Measurements from ENCODE around the gene C20orf96.
"Not testable (repeated sequence)": the region's sequence is repeated elsewhere in the genome, so short reads cannot be mapped to it uniquely, and the experiment has no call there.

Gene C20orf96

GRCh38 chr20:278607-279571 lies 11.7 kb downstream of the C20orf96 start:
- no peak for DNase-seq

DNA sequence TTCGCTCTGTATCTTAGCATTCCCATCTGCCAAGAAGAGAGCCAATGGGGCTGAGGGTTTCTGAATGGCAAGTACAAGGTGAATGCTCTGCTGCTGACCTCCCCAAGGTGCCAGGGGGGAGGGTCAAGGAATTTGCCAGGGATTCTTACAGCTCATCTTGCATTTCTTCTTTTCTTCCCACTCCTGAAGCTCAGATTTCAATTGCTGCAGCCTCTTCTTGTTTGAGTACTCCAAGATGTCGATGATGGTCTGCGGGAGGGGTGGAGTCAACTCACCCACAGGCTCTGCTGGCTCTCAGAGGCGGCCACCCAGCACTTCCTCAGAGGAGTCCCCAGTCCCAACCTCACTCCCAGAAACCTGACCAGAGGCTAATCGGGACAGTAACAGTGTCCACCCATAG lies 12.4 kb downstream of the C20orf96 start:
- no peak for DNase-seq

GRCh38 chr20:277496-277781 lies 13.1 kb downstream of the C20orf96 start:
- no peak for DNase-seq

- DNase-seq: no peak
These were observed 13.7 kb downstream of the C20orf96 start for GRCh38 chr20:276620-277495.

DNA sequence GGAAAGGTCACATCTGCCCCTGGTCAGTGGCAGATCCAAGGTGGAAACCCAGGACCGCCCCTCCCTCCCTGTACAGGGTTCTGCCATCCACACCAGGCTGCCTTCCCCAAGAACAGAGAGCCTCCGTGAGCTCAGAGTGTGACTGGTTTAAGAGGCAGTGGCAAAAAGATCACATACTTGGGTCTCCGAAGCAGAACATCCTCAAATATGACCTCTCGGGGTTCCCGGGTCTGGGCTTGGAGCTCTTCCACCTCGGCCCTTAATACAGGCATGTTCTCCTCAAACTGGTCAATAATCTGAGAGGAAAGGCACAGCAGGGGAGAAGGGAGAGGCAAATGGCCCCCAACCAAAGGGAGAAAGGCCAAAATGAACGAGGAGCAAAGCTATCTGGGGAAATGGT lies 14.8 kb downstream of the C20orf96 start:
- no peak for DNase-seq

- DNase-seq: no peak
These were observed 16.7 kb downstream of the C20orf96 start for GRCh38 chr20:273884-274283.

DNA sequence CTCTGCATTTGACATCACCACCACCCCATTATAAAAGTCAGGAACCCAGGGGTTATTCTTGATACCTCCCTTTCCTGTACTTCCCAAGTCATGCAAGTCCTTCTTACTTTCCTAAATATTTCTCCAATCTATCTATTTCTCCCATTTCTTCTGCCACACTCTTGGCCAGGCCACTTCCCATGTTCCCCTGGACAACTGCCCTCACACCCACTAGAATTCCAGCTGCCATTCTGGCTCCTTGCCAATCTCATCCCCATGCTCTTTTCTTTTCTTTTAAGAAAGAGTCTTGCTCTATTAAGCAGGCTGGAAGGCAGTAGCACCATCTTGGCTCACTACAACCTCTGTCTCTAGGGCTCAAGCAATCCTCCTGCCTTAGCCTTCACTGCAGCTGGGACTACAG lies 17.8 kb downstream of the C20orf96 start:
- DNase-seq: no peak

- no peak for DNase-seq
These were observed 19.0 kb downstream of the C20orf96 start for GRCh38 chr20:271528-271927.

GRCh38 chr20:271069-271468 lies 19.5 kb downstream of the C20orf96 start:
- no peak for DNase-seq

GRCh38 chr20:270517-270916 lies 20.0 kb downstream of the C20orf96 start:
- DNase-seq: no peak

DNA sequence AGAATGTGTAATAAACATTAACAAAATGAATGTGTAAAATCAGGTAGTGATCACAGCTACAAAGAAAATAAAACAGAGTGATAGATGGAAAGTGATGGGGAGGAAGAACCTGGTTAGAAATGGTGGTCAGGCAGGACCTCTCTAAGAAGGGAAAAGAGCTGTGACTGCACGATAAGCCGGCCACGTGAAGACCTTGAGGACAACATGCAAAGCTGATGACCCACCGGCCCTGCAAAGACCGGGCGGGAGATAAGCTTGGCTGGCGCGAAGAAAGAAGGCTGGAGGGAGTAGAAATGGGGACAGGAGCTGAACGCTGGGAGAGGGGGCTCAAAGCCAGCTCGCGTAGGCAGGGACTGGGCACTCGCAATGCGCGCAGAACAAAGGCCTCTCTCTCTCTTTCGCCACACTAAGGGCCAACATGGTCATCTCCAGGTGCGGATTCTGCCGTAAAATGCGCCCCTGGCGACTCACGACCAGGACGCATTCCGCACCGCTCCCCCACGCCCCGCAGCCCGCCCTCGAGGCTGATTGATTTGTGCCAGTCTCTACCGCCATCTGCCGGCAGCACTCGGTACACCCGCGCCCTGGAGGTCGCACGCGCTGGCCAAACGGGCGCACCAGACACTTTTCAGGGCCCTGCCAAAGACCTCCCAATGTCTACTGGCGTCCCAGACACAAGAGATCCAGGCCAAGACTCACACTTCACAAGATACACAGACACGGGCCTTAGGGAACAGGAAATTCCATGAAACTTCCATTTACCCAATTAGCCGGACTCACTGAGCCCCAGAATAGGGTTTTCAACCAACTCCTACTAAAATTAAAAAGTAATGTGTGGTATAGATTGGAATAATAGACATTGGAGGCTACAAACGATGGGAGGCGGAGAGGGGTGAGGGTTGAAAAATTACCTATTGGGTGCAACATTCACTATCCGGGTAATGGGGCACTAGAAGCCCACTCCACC lies 23.7 kb downstream of the C20orf96 start:
- DNase-seq: peak; percentile 67

DNA sequence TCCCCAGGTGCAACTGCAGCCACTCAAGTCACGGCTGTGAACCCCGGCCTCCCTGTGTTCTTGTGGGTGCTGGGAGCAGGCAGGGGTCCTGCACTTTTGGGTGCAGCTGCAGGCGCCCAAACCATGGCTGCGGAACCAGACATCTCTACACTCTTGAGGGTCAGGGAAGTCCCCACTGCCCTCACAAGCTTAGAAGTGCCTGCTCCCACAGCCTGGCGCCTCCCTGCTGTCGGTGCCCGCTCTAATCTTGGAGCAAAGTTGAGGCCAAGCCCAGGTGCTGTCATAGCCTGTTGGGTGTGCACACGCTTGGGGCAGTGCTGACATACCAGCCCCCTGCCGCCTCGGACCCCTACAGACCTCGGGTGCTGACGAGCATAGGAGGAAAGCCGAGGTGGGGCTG lies 26.8 kb downstream of the C20orf96 start:
- no peak for DNase-seq

DNA sequence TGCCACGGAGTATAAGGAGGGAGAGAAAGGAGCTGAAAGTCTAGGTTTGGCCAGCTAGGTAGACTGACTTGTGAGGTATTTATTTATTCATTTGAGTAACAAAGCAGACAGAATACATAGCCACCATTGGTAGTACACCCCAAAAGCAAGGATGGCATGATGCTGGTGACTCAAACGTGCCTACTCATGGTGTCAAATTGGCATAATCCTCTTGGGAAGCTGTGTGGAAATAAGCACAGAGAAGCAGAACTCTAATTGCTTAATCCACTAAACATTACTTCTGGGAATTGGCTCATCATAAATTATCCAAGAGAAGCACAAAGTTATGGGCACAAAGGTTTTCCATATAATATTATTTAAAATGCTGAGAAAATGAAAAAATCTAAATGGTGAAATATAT lies 30.6 kb downstream of the C20orf96 start:
- DNase-seq: no peak

GRCh38 chr20:258963-259362 lies 31.6 kb downstream of the C20orf96 start:
- no peak for DNase-seq

GRCh38 chr20:258269-258858 lies 32.2 kb downstream of the C20orf96 start:
- no peak for DNase-seq

DNA sequence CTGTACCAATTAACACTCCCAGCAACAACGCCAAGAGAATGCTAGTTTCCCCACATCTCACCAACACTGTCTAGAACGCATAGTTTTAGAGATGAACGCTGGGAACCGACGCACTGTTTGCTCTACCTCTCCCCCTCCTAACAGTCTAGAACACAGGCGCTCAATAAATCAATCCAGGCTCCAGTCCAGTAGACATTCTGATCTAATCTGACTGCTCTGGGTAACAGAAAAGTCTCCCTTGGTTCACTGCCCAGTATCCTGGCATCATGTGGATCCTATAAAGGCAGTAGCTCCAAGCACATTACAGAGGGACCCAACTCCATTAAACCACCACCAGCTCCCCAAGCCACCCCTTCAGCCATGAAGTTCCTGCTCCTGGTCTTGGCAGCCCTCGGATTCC lies 33.1 kb downstream of the C20orf96 start, which contains the start of gene DEFB132:
DEFB132 (plus strand) TSS at position 306 of the 400 bp plus-strand sequence; CDS start at position 361, 55 bp downstream.
- DNase-seq: no peak

- not testable (repeated sequence) for DNase-seq
These were observed 37.1 kb downstream of the C20orf96 start for GRCh38 chr20:253447-253846.

DNA sequence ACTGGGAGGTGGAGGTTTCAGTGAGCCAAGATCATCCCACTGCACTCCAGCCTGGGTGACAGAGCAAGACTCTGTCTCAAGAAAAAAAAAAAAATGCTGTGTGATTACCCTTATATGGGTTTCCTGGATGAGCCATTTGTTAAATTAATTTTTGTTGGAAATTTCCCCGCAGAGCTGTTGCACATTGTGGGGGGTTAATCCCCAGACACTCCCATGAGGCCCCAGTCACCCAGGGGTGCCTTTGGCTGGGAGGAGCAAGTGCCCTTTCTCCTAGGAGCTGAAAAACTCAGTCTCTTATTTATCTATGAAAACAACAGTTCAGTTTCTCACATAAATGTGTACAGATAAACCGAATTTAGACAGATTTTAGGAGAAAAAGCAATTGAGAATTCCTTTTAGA lies 37.7 kb downstream of the C20orf96 start:
- DNase-seq: no peak

DNA sequence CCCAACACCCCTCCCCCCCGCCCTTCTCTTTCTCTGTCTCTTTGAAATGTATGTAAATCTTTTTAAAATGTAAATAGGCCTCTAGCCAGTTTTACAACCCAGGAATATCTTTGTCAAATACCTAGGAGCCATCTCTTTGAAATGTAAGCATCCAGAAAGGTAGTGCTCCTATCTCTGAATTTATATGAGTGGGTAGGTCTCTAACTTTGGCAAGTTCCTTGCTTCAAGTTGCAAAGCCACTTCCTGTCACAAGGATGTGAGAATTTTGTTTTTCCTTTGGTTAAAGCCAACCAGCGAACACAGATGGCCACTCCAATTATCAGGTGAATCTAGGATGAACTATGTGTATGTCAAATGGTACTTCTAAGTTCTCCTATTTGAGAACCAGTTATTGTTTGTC lies 39.2 kb downstream of the C20orf96 start:
- DNase-seq: no peak

GRCh38 chr20:242905-243304 lies 47.6 kb downstream of the C20orf96 start:
- no peak for DNase-seq

GRCh38 chr20:237929-238328 lies 52.6 kb downstream of the C20orf96 start:
- no peak for DNase-seq

DNA sequence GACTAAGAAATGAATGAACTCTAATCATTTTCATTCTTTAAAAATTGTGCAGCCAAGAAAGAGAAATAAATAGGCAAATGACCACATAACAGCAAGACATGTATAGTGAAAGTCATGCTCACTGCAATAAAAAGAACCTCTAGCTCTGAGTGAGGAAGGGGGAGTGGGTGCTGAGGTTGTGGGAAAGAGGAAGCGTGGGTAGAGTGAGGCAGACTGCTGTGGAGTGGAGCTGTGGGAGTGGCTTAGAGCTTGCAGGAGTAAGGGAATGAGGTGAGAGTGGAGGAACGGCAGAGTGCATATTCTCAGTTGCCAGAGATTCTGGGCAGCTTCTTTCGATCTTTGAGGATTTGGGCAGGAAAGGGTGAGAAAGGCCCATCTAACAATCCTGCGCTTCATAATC lies 53.1 kb downstream of the C20orf96 start:
- no peak for DNase-seq
